GM20000 (cell line): ENCODE data around the gene RCVRN.

Experiments
- DNase-seq: peaks from one replicate; pipeline ENCODE4 v3.0.0; 2012; ENCODE audit warnings: low spot score
- CTCF ChIP-seq: IDR thresholded peaks from 2 replicates; pipeline ENCODE4 v1.5.1; 2012; ENCODE audit warnings: mild to moderate bottlenecking, control low read depth; ENCODE audit errors: extremely low read depth, missing control alignments

RCVRN gene

GRCh38 chr17:9905078-9905415 is at the start of gene RCVRN:
TSS of gene RCVRN (minus strand) at chr17:9905271. CDS start at chr17:9905180, 91 bp downstream.
- TF ChIP-seq CTCF, result no peak
- DNase-seq, result no peak

GRCh38 chr17:9953492-9953891 is 48.4 kb upstream of the RCVRN start:
- no peak for DNase-seq

GRCh38 chr17:9951803-9952202 is 46.7 kb upstream of the RCVRN start:
- no peak for DNase-seq
- no peak for TF ChIP-seq CTCF

More at GRCh38 chr17:9953492-9953891, 48.4 kb upstream of the RCVRN start:
- no peak for TF ChIP-seq CTCF

- DNase-seq, result no peak
- no peak for TF ChIP-seq CTCF
Measured at GRCh38 chr17:9948928-9949327, 43.9 kb upstream of the RCVRN start.

GRCh38 chr17:9944704-9945103 is 39.6 kb upstream of the RCVRN start:
- no peak for TF ChIP-seq CTCF
- DNase-seq, result no peak

- no peak for DNase-seq
- TF ChIP-seq CTCF, result no peak
Measured at GRCh38 chr17:9943343-9943742, 38.3 kb upstream of the RCVRN start.

GRCh38 chr17:9942885-9943284 is 37.8 kb upstream of the RCVRN start:
- no peak for TF ChIP-seq CTCF
- DNase-seq, result no peak

GRCh38 chr17:9941305-9941704 is 36.2 kb upstream of the RCVRN start:
- no peak for DNase-seq
- no peak for TF ChIP-seq CTCF
